Activated naive CD8-positive, alpha-beta T cell treated with anti-CD3 and anti-CD28 coated beads, Interleukin-2, amount 50 U/mL, for 24 hours (primary cell): Measurements from ENCODE around the gene RPS6KA4.

ENCODE experiments used
- ATAC-seq: fragments of 150-1000 bp; cut with Tn5 transposase; one replicate; pipeline ENCODE4 v1.10.0; 2021
- DNase-seq: peaks from one replicate; pipeline ENCODE4 v3.0.0; 2021
- H3K27ac Mint-ChIP-seq: one replicate; pipeline ENCODE4 v1.8.0; 2021; ENCODE audit warnings: mild to moderate bottlenecking, mixed read lengths
- H3K27me3 Mint-ChIP-seq: one replicate; pipeline ENCODE4 v1.8.0; 2021; ENCODE audit warnings: mixed read lengths
- H3K36me3 Mint-ChIP-seq: one replicate; pipeline ENCODE4 v1.8.0; 2021; ENCODE audit warnings: low read depth, mixed read lengths
- H3K4me1 Mint-ChIP-seq: one replicate; pipeline ENCODE4 v1.8.0; 2021; ENCODE audit warnings: mixed read lengths
- H3K4me3 Mint-ChIP-seq: one replicate; pipeline ENCODE4 v1.8.0; 2021; ENCODE audit warnings: mild to moderate bottlenecking, moderate library complexity, mixed read lengths
- H3K9me3 Mint-ChIP-seq: one replicate; pipeline ENCODE4 v1.8.0; 2021; ENCODE audit warnings: mixed read lengths

RPS6KA4 gene

GRCh38 chr11:64362339-64362738, 3.4 kb downstream of the RPS6KA4 start:
- peaks cover 27% of the 10 kb centered on the region for H3K36me3 Mint-ChIP-seq
- H3K4me3 Mint-ChIP-seq = no peak overlapping the region
- DNase-seq (no peak), ATAC-seq (no peak)
- H3K27ac Mint-ChIP-seq = no peak overlapping the region
- peaks cover 37% of the 10 kb centered on the region for H3K4me1 Mint-ChIP-seq
- no peaks in the 10 kb centered on the region for H3K9me3 Mint-ChIP-seq
- H3K27me3 Mint-ChIP-seq = no peaks in the 10 kb centered on the region

GRCh38 chr11:64364435-64364834, 5.5 kb downstream of the RPS6KA4 start:
- Mint-ChIP-seq H3K9me3 (no peaks in the 10 kb centered on the region), H3K27me3 (no peaks in the 10 kb centered on the region), H3K36me3 (peaks cover 27% of the 10 kb centered on the region), H3K4me1 (peaks cover 25% of the 10 kb centered on the region), H3K27ac (no peak overlapping the region), H3K4me3 (no peak overlapping the region)
- DNase-seq (no peak), ATAC-seq (no peak)

GRCh38 chr11:64364911-64365310, 5.9 kb downstream of the RPS6KA4 start:
- Mint-ChIP-seq H3K36me3 (peaks cover 28% of the 10 kb centered on the region), H3K27me3 (no peaks in the 10 kb centered on the region), H3K4me1 (peaks cover 20% of the 10 kb centered on the region), H3K27ac (no peak overlapping the region), H3K4me3 (no peak overlapping the region), H3K9me3 (no peaks in the 10 kb centered on the region)
- no peak for DNase-seq
- ATAC-seq = no peak

- Mint-ChIP-seq H3K27ac (no peak overlapping the region), H3K27me3 (no peaks in the 10 kb centered on the region), H3K4me3 (no peak overlapping the region), H3K36me3 (peaks cover 26% of the 10 kb centered on the region), H3K9me3 (no peaks in the 10 kb centered on the region), H3K4me1 (peaks cover 6% of the 10 kb centered on the region)
- ATAC-seq (no peak), DNase-seq (no peak)
These were observed 7.8 kb downstream of the RPS6KA4 start for GRCh38 chr11:64366751-64367150.

GRCh38 chr11:64367931-64368672, 9.1 kb downstream of the RPS6KA4 start:
- H3K9me3 Mint-ChIP-seq = no peaks in the 10 kb centered on the region
- no peaks in the 10 kb centered on the region for H3K27me3 Mint-ChIP-seq
- H3K4me1 Mint-ChIP-seq = peaks cover 3% of the 10 kb centered on the region
- peaks cover 18% of the 10 kb centered on the region for H3K36me3 Mint-ChIP-seq
- H3K27ac Mint-ChIP-seq = no peak overlapping the region
- DNase-seq (no peak), ATAC-seq (no peak)
- H3K4me3 Mint-ChIP-seq = no peak overlapping the region

- H3K4me3 Mint-ChIP-seq = no peak overlapping the region
- H3K4me1 Mint-ChIP-seq = peaks cover 3% of the 10 kb centered on the region
- H3K27me3 Mint-ChIP-seq = no peaks in the 10 kb centered on the region
- no peak for DNase-seq
- H3K27ac Mint-ChIP-seq = no peak overlapping the region
- H3K36me3 Mint-ChIP-seq = peaks cover 15% of the 10 kb centered on the region
- ATAC-seq = no peak
- H3K9me3 Mint-ChIP-seq = no peaks in the 10 kb centered on the region
These were observed 9.7 kb downstream of the RPS6KA4 start for GRCh38 chr11:64368673-64369074.

GRCh38 chr11:64369440-64370421, 10.8 kb downstream of the RPS6KA4 start:
- no peaks in the 10 kb centered on the region for H3K9me3 Mint-ChIP-seq
- H3K4me3 Mint-ChIP-seq = no peak overlapping the region
- no peaks in the 10 kb centered on the region for H3K27me3 Mint-ChIP-seq
- peaks cover 11% of the 10 kb centered on the region for H3K36me3 Mint-ChIP-seq
- ATAC-seq = no peak
- H3K4me1 Mint-ChIP-seq = no peaks in the 10 kb centered on the region
- no peak for DNase-seq
- no peak overlapping the region for H3K27ac Mint-ChIP-seq

GRCh38 chr11:64371201-64371600, 12.2 kb downstream of the RPS6KA4 start:
- H3K27me3 Mint-ChIP-seq = no peaks in the 10 kb centered on the region
- H3K27ac Mint-ChIP-seq = no peak overlapping the region
- peaks cover 8% of the 10 kb centered on the region for H3K36me3 Mint-ChIP-seq
- DNase-seq = no peak
- ATAC-seq = no peak
- no peak overlapping the region for H3K4me3 Mint-ChIP-seq
- no peaks in the 10 kb centered on the region for H3K4me1 Mint-ChIP-seq
- H3K9me3 Mint-ChIP-seq = no peaks in the 10 kb centered on the region

GRCh38 chr11:64372021-64372420, 13.1 kb downstream of the RPS6KA4 start:
- no peaks in the 10 kb centered on the region for H3K9me3 Mint-ChIP-seq
- H3K36me3 Mint-ChIP-seq = peaks cover 2% of the 10 kb centered on the region
- DNase-seq (no peak), ATAC-seq (no peak)
- no peak overlapping the region for H3K27ac Mint-ChIP-seq
- no peaks in the 10 kb centered on the region for H3K27me3 Mint-ChIP-seq
- H3K4me1 Mint-ChIP-seq = no peaks in the 10 kb centered on the region
- H3K4me3 Mint-ChIP-seq = no peak overlapping the region

- Mint-ChIP-seq H3K4me3 (no peak overlapping the region), H3K27ac (no peak overlapping the region), H3K4me1 (no peaks in the 10 kb centered on the region), H3K9me3 (no peaks in the 10 kb centered on the region), H3K27me3 (no peaks in the 10 kb centered on the region), H3K36me3 (peaks cover 2% of the 10 kb centered on the region)
- ATAC-seq = no peak
- DNase-seq = no peak
These were observed 14.0 kb downstream of the RPS6KA4 start for GRCh38 chr11:64372802-64373597.

GRCh38 chr11:64373598-64373974, 14.6 kb downstream of the RPS6KA4 start:
- Mint-ChIP-seq H3K4me1 (no peaks in the 10 kb centered on the region), H3K9me3 (no peaks in the 10 kb centered on the region), H3K27ac (no peak overlapping the region), H3K27me3 (no peaks in the 10 kb centered on the region), H3K4me3 (no peak overlapping the region), H3K36me3 (peaks cover 2% of the 10 kb centered on the region)
- DNase-seq = no peak
- ATAC-seq = no peak

- Mint-ChIP-seq H3K4me1 (no peaks in the 10 kb centered on the region), H3K9me3 (no peaks in the 10 kb centered on the region), H3K36me3 (no peaks in the 10 kb centered on the region), H3K4me3 (no peak overlapping the region), H3K27me3 (no peaks in the 10 kb centered on the region), H3K27ac (no peak overlapping the region)
- DNase-seq = no peak
- no peak for ATAC-seq
These were observed 17.1 kb downstream of the RPS6KA4 start for GRCh38 chr11:64376071-64376470.

GRCh38 chr11:64378335-64378880, 19.4 kb downstream of the RPS6KA4 start:
- DNase-seq = no peak
- no peak for ATAC-seq
- no peaks in the 10 kb centered on the region for H3K27me3 Mint-ChIP-seq
- H3K36me3 Mint-ChIP-seq = no peaks in the 10 kb centered on the region
- H3K9me3 Mint-ChIP-seq = no peaks in the 10 kb centered on the region
- H3K4me3 Mint-ChIP-seq = no peak overlapping the region
- peaks cover 5% of the 10 kb centered on the region for H3K4me1 Mint-ChIP-seq
- no peak overlapping the region for H3K27ac Mint-ChIP-seq

- Mint-ChIP-seq H3K36me3 (no peaks in the 10 kb centered on the region), H3K27ac (no peak overlapping the region), H3K27me3 (no peaks in the 10 kb centered on the region), H3K9me3 (no peaks in the 10 kb centered on the region), H3K4me3 (no peak overlapping the region), H3K4me1 (peaks cover 5% of the 10 kb centered on the region)
- no peak for DNase-seq
- no peak for ATAC-seq
These were observed 20.2 kb downstream of the RPS6KA4 start for GRCh38 chr11:64379160-64379559.
